ENCODE data around the gene CST5.
"Not testable (repeated sequence)": the region's sequence is repeated elsewhere in the genome, so short reads cannot be mapped to it uniquely, and the experiment has no call there.

Gene CST5

GRCh38 chr20:23917024-23917725 lies 37.6 kb upstream of the CST5 start:
- H3K36me3 ChIP-seq (ENCODE audit: control insufficient read depth in 4 of 4, insufficient read depth in 4 of 4, low read length in 3 of 4) = no peaks in the 10 kb centered on the region

GRCh38 chr20:23915844-23916243 lies 36.3 kb upstream of the CST5 start:
- Histone ChIP-seq H3K9me3 (ENCODE audit: control extremely low read depth in 1 of 5, control insufficient read depth in 4 of 5, insufficient read depth in 2 of 5, low read depth in 1 of 5, low read length in 4 of 5) (no peaks in the 10 kb centered on the region), H3K27ac (ENCODE audit: insufficient read depth in 1 of 2, low read depth in 1 of 2, low read length in 2 of 2, poor library complexity in 1 of 2, severe bottlenecking in 2 of 2) (no peak overlapping the region), H3K27me3 (replicated peaks in 2 of 5; ENCODE audit: control insufficient read depth in 4 of 5, insufficient read depth in 5 of 5, low read length in 4 of 5) (peaks cover 0 to 4% (median 0%) of the 10 kb centered on the region in 5 experiments), H3K4me3 (ENCODE audit: control insufficient read depth in 1 of 7, extremely low read depth in 1 of 7, insufficient read depth in 4 of 7, low read depth in 2 of 7, low read length in 6 of 7) (no peak overlapping the region), H3K36me3 (ENCODE audit: control insufficient read depth in 4 of 4, insufficient read depth in 4 of 4, low read length in 3 of 4) (no peaks in the 10 kb centered on the region), H3K4me1 (ENCODE audit: control extremely low read depth in 1 of 4, control insufficient read depth in 4 of 4, insufficient read depth in 4 of 4, low read length in 3 of 4) (peaks cover 0 to 3% (median under 1%) of the 10 kb centered on the region in 4 experiments)
- DNase-seq = no peak
- 100% methylated on average over 1 of the region's 1 CpG for WGBS (ENCODE audit: insufficient coverage)
- ChIA-PET CTCF (interaction anchor here (1.1 kb wide), 1 partner anchor 10 kb away, joined by 3 read pairs; no protein-coding TSS in a partner anchor), POLR2A (no interaction called here)

More at GRCh38 chr20:23917024-23917725, 37.6 kb upstream of the CST5 start:
- Histone ChIP-seq H3K27me3 (replicated peaks in 2 of 5; ENCODE audit: control insufficient read depth in 4 of 5, insufficient read depth in 5 of 5, low read length in 4 of 5) (peaks cover 0 to 4% (median 0%) of the 10 kb centered on the region in 5 experiments), H3K9me3 (ENCODE audit: control extremely low read depth in 1 of 5, control insufficient read depth in 4 of 5, insufficient read depth in 2 of 5, low read depth in 1 of 5, low read length in 4 of 5) (no peaks in the 10 kb centered on the region), H3K4me3 (ENCODE audit: control insufficient read depth in 1 of 7, extremely low read depth in 1 of 7, insufficient read depth in 4 of 7, low read depth in 2 of 7, low read length in 6 of 7) (no peak overlapping the region), H3K27ac (ENCODE audit: insufficient read depth in 1 of 2, low read depth in 1 of 2, low read length in 2 of 2, poor library complexity in 1 of 2, severe bottlenecking in 2 of 2) (no peak overlapping the region), H3K4me1 (ENCODE audit: control extremely low read depth in 1 of 4, control insufficient read depth in 4 of 4, insufficient read depth in 4 of 4, low read length in 3 of 4) (no peaks in the 10 kb centered on the region)
- ChIA-PET POLR2A (no interaction called here), CTCF (no interaction called here)
- WGBS (ENCODE audit: insufficient coverage) = 96% methylated on average over 5 of the region's 9 CpGs
- DNase-seq = no peak

GRCh38 chr20:23914469-23914868 lies 34.9 kb upstream of the CST5 start:
- DNase-seq; H3K27ac ChIP-seq (ENCODE audit: insufficient read depth in 1 of 2, low read depth in 1 of 2, low read length in 2 of 2, poor library complexity in 1 of 2, severe bottlenecking in 2 of 2); H3K4me3 ChIP-seq (ENCODE audit: control insufficient read depth in 1 of 7, extremely low read depth in 1 of 7, insufficient read depth in 4 of 7, low read depth in 2 of 7, low read length in 6 of 7); H3K4me1 ChIP-seq (ENCODE audit: control extremely low read depth in 1 of 4, control insufficient read depth in 4 of 4, insufficient read depth in 4 of 4, low read length in 3 of 4); H3K27me3 ChIP-seq (replicated peaks in 2 of 5; ENCODE audit: control insufficient read depth in 4 of 5, insufficient read depth in 5 of 5, low read length in 4 of 5); CTCF ChIA-PET; H3K9me3 ChIP-seq (ENCODE audit: control extremely low read depth in 1 of 5, control insufficient read depth in 4 of 5, insufficient read depth in 2 of 5, low read depth in 1 of 5, low read length in 4 of 5); POLR2A ChIA-PET; H3K36me3 ChIP-seq (ENCODE audit: control insufficient read depth in 4 of 4, insufficient read depth in 4 of 4, low read length in 3 of 4): not testable (repeated sequence)
- 91% methylated on average over 3 of the region's 4 CpGs for WGBS (ENCODE audit: insufficient coverage)

GRCh38 chr20:23910210-23910609 lies 30.7 kb upstream of the CST5 start:
- Histone ChIP-seq H3K4me1 (ENCODE audit: control extremely low read depth in 1 of 4, control insufficient read depth in 4 of 4, insufficient read depth in 4 of 4, low read length in 3 of 4) (peaks cover 0 to 10% (median 4%) of the 10 kb centered on the region in 4 experiments), H3K9me3 (ENCODE audit: control extremely low read depth in 1 of 5, control insufficient read depth in 4 of 5, insufficient read depth in 2 of 5, low read depth in 1 of 5, low read length in 4 of 5) (peaks cover 0 to 3% (median 0%) of the 10 kb centered on the region in 5 experiments), H3K27me3 (replicated peaks in 2 of 5; ENCODE audit: control insufficient read depth in 4 of 5, insufficient read depth in 5 of 5, low read length in 4 of 5) (peaks cover 0 to 2% (median 0%) of the 10 kb centered on the region in 5 experiments), H3K36me3 (ENCODE audit: control insufficient read depth in 4 of 4, insufficient read depth in 4 of 4, low read length in 3 of 4) (no peaks in the 10 kb centered on the region), H3K27ac (ENCODE audit: insufficient read depth in 1 of 2, low read depth in 1 of 2, low read length in 2 of 2, poor library complexity in 1 of 2, severe bottlenecking in 2 of 2) (no peak overlapping the region), H3K4me3 (ENCODE audit: control insufficient read depth in 1 of 7, extremely low read depth in 1 of 7, insufficient read depth in 4 of 7, low read depth in 2 of 7, low read length in 6 of 7) (no peak overlapping the region)
- 87% methylated on average over 4 of the region's 4 CpGs for WGBS (ENCODE audit: insufficient coverage)
- POLR2A ChIA-PET = interaction anchor here (0.6 kb wide), 1 partner anchor 11 kb away, joined by 3 read pairs; no protein-coding TSS in a partner anchor
- CTCF ChIA-PET = no interaction called here
- DNase-seq = no peak

GRCh38 chr20:23909390-23909789 lies 29.8 kb upstream of the CST5 start:
- H3K4me3 ChIP-seq (ENCODE audit: control insufficient read depth in 1 of 7, extremely low read depth in 1 of 7, insufficient read depth in 4 of 7, low read depth in 2 of 7, low read length in 6 of 7) = no peak overlapping the region
- no peaks in the 10 kb centered on the region for H3K36me3 ChIP-seq (ENCODE audit: control insufficient read depth in 4 of 4, insufficient read depth in 4 of 4, low read length in 3 of 4)
- H3K27me3 ChIP-seq (replicated peaks in 2 of 5; ENCODE audit: control insufficient read depth in 4 of 5, insufficient read depth in 5 of 5, low read length in 4 of 5) = peaks cover 0 to 2% (median 0%) of the 10 kb centered on the region in 5 experiments
- peaks cover 0 to 3% (median under 1%) of the 10 kb centered on the region in 5 experiments for H3K9me3 ChIP-seq (ENCODE audit: control extremely low read depth in 1 of 5, control insufficient read depth in 4 of 5, insufficient read depth in 2 of 5, low read depth in 1 of 5, low read length in 4 of 5)
- no peak for DNase-seq
- peaks cover 0 to 10% (median 4%) of the 10 kb centered on the region in 4 experiments for H3K4me1 ChIP-seq (ENCODE audit: control extremely low read depth in 1 of 4, control insufficient read depth in 4 of 4, insufficient read depth in 4 of 4, low read length in 3 of 4)
- no peak overlapping the region for H3K27ac ChIP-seq (ENCODE audit: insufficient read depth in 1 of 2, low read depth in 1 of 2, low read length in 2 of 2, poor library complexity in 1 of 2, severe bottlenecking in 2 of 2)
- POLR2A ChIA-PET = no interaction called here
- WGBS (ENCODE audit: insufficient coverage) = 94% methylated on average over 2 of the region's 2 CpGs
- CTCF ChIA-PET = no interaction called here

- Histone ChIP-seq H3K4me3 (ENCODE audit: control insufficient read depth in 1 of 7, extremely low read depth in 1 of 7, insufficient read depth in 4 of 7, low read depth in 2 of 7, low read length in 6 of 7) (no peak overlapping the region), H3K36me3 (ENCODE audit: control insufficient read depth in 4 of 4, insufficient read depth in 4 of 4, low read length in 3 of 4) (no peaks in the 10 kb centered on the region), H3K4me1 (ENCODE audit: control extremely low read depth in 1 of 4, control insufficient read depth in 4 of 4, insufficient read depth in 4 of 4, low read length in 3 of 4) (peaks cover 0 to 10% (median 4%) of the 10 kb centered on the region in 4 experiments), H3K27me3 (replicated peaks in 2 of 5; ENCODE audit: control insufficient read depth in 4 of 5, insufficient read depth in 5 of 5, low read length in 4 of 5) (peaks cover 0 to 2% (median 0%) of the 10 kb centered on the region in 5 experiments), H3K9me3 (ENCODE audit: control extremely low read depth in 1 of 5, control insufficient read depth in 4 of 5, insufficient read depth in 2 of 5, low read depth in 1 of 5, low read length in 4 of 5) (peaks cover 0 to 3% (median 1%) of the 10 kb centered on the region in 5 experiments), H3K27ac (ENCODE audit: insufficient read depth in 1 of 2, low read depth in 1 of 2, low read length in 2 of 2, poor library complexity in 1 of 2, severe bottlenecking in 2 of 2) (no peak overlapping the region)
- WGBS (ENCODE audit: insufficient coverage) = 71% methylated on average over 1 of the region's 1 CpG
- CTCF ChIA-PET = no interaction called here
- POLR2A ChIA-PET = no interaction called here
- no peak for DNase-seq
Observed at GRCh38 chr20:23907579-23907978, 28.0 kb upstream of the CST5 start.

GRCh38 chr20:23902396-23902795 lies 22.8 kb upstream of the CST5 start:
- DNase-seq; H3K4me3 ChIP-seq (ENCODE audit: control insufficient read depth in 1 of 7, extremely low read depth in 1 of 7, insufficient read depth in 4 of 7, low read depth in 2 of 7, low read length in 6 of 7); H3K27ac ChIP-seq (ENCODE audit: insufficient read depth in 1 of 2, low read depth in 1 of 2, low read length in 2 of 2, poor library complexity in 1 of 2, severe bottlenecking in 2 of 2); H3K4me1 ChIP-seq (ENCODE audit: control extremely low read depth in 1 of 4, control insufficient read depth in 4 of 4, insufficient read depth in 4 of 4, low read length in 3 of 4); H3K9me3 ChIP-seq (ENCODE audit: control extremely low read depth in 1 of 5, control insufficient read depth in 4 of 5, insufficient read depth in 2 of 5, low read depth in 1 of 5, low read length in 4 of 5); CTCF ChIA-PET; H3K27me3 ChIP-seq (replicated peaks in 2 of 5; ENCODE audit: control insufficient read depth in 4 of 5, insufficient read depth in 5 of 5, low read length in 4 of 5); POLR2A ChIA-PET; H3K36me3 ChIP-seq (ENCODE audit: control insufficient read depth in 4 of 4, insufficient read depth in 4 of 4, low read length in 3 of 4): not testable (repeated sequence)
- 84% methylated on average over 5 of the region's 8 CpGs for WGBS (ENCODE audit: insufficient coverage)
